HCT116 (cell line): ENCODE data around the gene RECK. TPM values are rescaled to one million over a fixed set of nuclear protein-coding genes. Genes with fewer than 3 reads are reported as not detected.

Experiments
- ATAC-seq: fragments of 200-7000 bp; cut with Tn5 transposase; 2 replicates; pipeline ENCODE4 v1.9.1; 2020; ENCODE audit warnings: mild to moderate bottlenecking, moderate library complexity
- BruUV-seq: library from RNA; stranded (reverse); fragments of 400-500 nt; replicated peaks from 2 replicates; lab custom pipeline; 2021; lab: Mats Ljungman, UMichigan
- CTCF ChIA-PET: fragments of 300-600 bp; sonication (Branson Sonifier 250); formaldehyde crosslinking; loops from one replicate; lab custom pipeline; 2021; ENCODE audit warnings: antibody characterized with exemption; lab: Charles Lee
- POLR2A ChIA-PET: fragments of 300-600, 350-600 bp; sonication (Branson Sonifier 250); formaldehyde crosslinking; loops from one replicate; lab custom pipeline; 2021; ENCODE audit warnings: antibody characterized with exemption; lab: Charles Lee
- RAD21 ChIA-PET, 2 experiments: fragments of 300-600 bp; sonication (Branson Sonifier 250); formaldehyde crosslinking; loops; one replicate each; lab custom pipeline; 2023; ENCODE audit warnings: low total read pairs in 2 of 2; ENCODE audit not compliant: uncharacterized antibody in 2 of 2, unreplicated experiment in 2 of 2, low non-redundant PET in 1 of 2; lab: Charles Lee
- DNase-seq: peaks from one replicate; pipeline ENCODE4 v3.0.0-alpha.2; 2010; ENCODE audit warnings: low read depth, low spot score
- H2AFZ ChIP-seq: fragments of 200-600 bp; shearing (Covaris generic), sonication (generic); 2 replicates; pipeline ENCODE4 v1.6.1; 2017; ENCODE audit warnings: low read depth, mixed run types, mixed read lengths, antibody characterized with exemption, low read length; ENCODE audit not compliant: poor library complexity, severe bottlenecking
- H3K27ac ChIP-seq: 2 replicates; pipeline ENCODE4 v1.5.1; 2012; ENCODE audit warnings: low read depth, low read length
- H3K27me3 ChIP-seq: fragments of 200-600 bp; sonication (generic); 2 replicates; pipeline ENCODE4 v1.6.1; 2016; ENCODE audit warnings: mixed run types, low read length, mixed read lengths; ENCODE audit not compliant: insufficient read depth
- H3K36me3 ChIP-seq, 2 experiments: fragments of 200-500 bp in 1 of 2; fragments of 200-600 bp in 1 of 2; sonication (Bioruptor generic) in 1 of 2; sonication (generic) in 1 of 2; 2 replicates each; pipeline versions ENCODE4 v1.5.1 to v1.6.1; 2014 to 2016; ENCODE audit warnings: low read length in 2 of 2, inconsistent platforms in 1 of 2, mixed read lengths in 1 of 2, mixed run types in 1 of 2; ENCODE audit not compliant: insufficient read depth in 2 of 2, control insufficient read depth in 1 of 2
- H3K4me1 ChIP-seq, 2 experiments: fragments of 200-600 bp in 1 of 2; sonication (generic) in 1 of 2; 2 replicates each; pipeline versions ENCODE4 v1.5.1 to v1.6.1; 2012 to 2017; ENCODE audit warnings: low read length in 2 of 2, inconsistent platforms in 1 of 2, mild to moderate bottlenecking in 1 of 2, mixed read lengths in 1 of 2, mixed run types in 1 of 2, moderate library complexity in 1 of 2; ENCODE audit not compliant: insufficient read depth in 2 of 2, control insufficient read depth in 1 of 2
- H3K4me2 ChIP-seq: fragments of 200-600 bp; sonication (generic); 2 replicates; pipeline ENCODE4 v1.6.1; 2017; ENCODE audit warnings: mixed run types, low read length, mixed read lengths
- H3K4me3 ChIP-seq, 2 experiments: fragments of 200-600 bp in 1 of 2; sonication (generic) in 1 of 2; replicated peaks in 1 of 2; 2 replicates each; pipeline ENCODE4 v1.5.1; 2011 to 2016; ENCODE audit warnings: low read length in 2 of 2, control low read depth in 1 of 2, low read depth in 1 of 2, mild to moderate bottlenecking in 1 of 2, mixed read lengths in 1 of 2, mixed run types in 1 of 2
- H3K79me2 ChIP-seq: fragments of 200-600 bp; sonication (generic); 2 replicates; pipeline ENCODE4 v1.6.1; 2017; ENCODE audit warnings: mild to moderate bottlenecking, mixed run types, low read length, moderate library complexity, mixed read lengths; ENCODE audit not compliant: insufficient read depth
- H3K9ac ChIP-seq: fragments of 200-600 bp; sonication (generic); 2 replicates; pipeline ENCODE4 v1.6.1; 2016; ENCODE audit warnings: low read length, mixed read lengths
- H3K9me2 ChIP-seq: fragments of 200-600 bp; sonication (generic), shearing (Covaris generic); 2 replicates; pipeline ENCODE4 v1.6.1; 2017; ENCODE audit warnings: mixed run types, mild to moderate bottlenecking, moderate library complexity; ENCODE audit not compliant: insufficient read depth
- H3K9me3 ChIP-seq, 2 experiments: fragments of 200-500 bp in 1 of 2; fragments of 200-600 bp in 1 of 2; sonication (Bioruptor generic) in 1 of 2; sonication (generic) in 1 of 2; 2 replicates each; pipeline ENCODE4 v1.6.1; 2014 to 2017; ENCODE audit warnings: low read length in 2 of 2, mixed read lengths in 2 of 2, inconsistent platforms in 1 of 2, low read depth in 1 of 2, mild to moderate bottlenecking in 1 of 2, mixed run types in 1 of 2, moderate library complexity in 1 of 2; ENCODE audit not compliant: control insufficient read depth in 1 of 2, insufficient read depth in 1 of 2
- H4K20me1 ChIP-seq: fragments of 200-600 bp; sonication (generic), shearing (Covaris generic); 2 replicates; pipeline ENCODE4 v1.6.1; 2017; ENCODE audit warnings: mixed run types, mild to moderate bottlenecking, moderate library complexity; ENCODE audit not compliant: insufficient read depth
- CBX3 ChIP-seq: IDR thresholded peaks from 2 replicates; pipeline ENCODE4 v1.6.1; 2012; ENCODE audit warnings: low read depth
- CEBPB ChIP-seq: IDR thresholded peaks from 2 replicates; pipeline ENCODE4 v1.6.1; 2012; ENCODE audit warnings: low read depth
- ELF1 ChIP-seq: IDR thresholded peaks from 2 replicates; pipeline ENCODE4 v1.6.1; 2012; ENCODE audit warnings: low read depth, borderline replicate concordance
- EZH2 ChIP-seq: fragments of 200-600 bp; sonication (generic); IDR thresholded peaks from 2 replicates; pipeline ENCODE4 v1.6.1; 2017; ENCODE audit warnings: antibody characterized with exemption, mixed run types
- EZH2phosphoT487 ChIP-seq: fragments of 200-600 bp; IDR thresholded peaks from 2 replicates; pipeline ENCODE4 v1.6.1; 2018; ENCODE audit warnings: antibody characterized with exemption, borderline replicate concordance
- FOSL1 ChIP-seq: IDR thresholded peaks from 2 replicates; pipeline ENCODE4 v1.6.1; 2012; ENCODE audit warnings: low read depth
- JUND ChIP-seq: IDR thresholded peaks from 2 replicates; pipeline ENCODE4 v1.6.1; 2012
- POLR2A ChIP-seq: IDR thresholded peaks from 2 replicates; pipeline ENCODE4 v1.7.0; 2011; ENCODE audit warnings: borderline replicate concordance; ENCODE audit not compliant: insufficient read depth, insufficient read length; ENCODE audit errors: extremely low read depth
- POLR2AphosphoS5 ChIP-seq: IDR thresholded peaks from 2 replicates; pipeline ENCODE4 v1.6.1; 2011; ENCODE audit warnings: mild to moderate bottlenecking, low read depth, low read length, moderate library complexity
- RAD21 ChIP-seq: IDR thresholded peaks from 2 replicates; pipeline ENCODE4 v1.6.1; 2012; ENCODE audit warnings: low read depth, mild to moderate bottlenecking
- TCF7L2 ChIP-seq: IDR thresholded peaks from 2 replicates; pipeline ENCODE4 v1.7.0; 2011; ENCODE audit warnings: borderline replicate concordance, inconsistent platforms; ENCODE audit not compliant: insufficient read depth, insufficient read length; ENCODE audit errors: extremely low read depth
- ZBTB33 ChIP-seq: IDR thresholded peaks from 2 replicates; pipeline ENCODE4 v1.6.1; 2011; ENCODE audit warnings: mild to moderate bottlenecking, low read length, moderate library complexity; ENCODE audit not compliant: insufficient replicate concordance; ENCODE audit errors: extremely low read depth
- ZFX ChIP-seq: fragments of 450-650 bp; IDR thresholded peaks from 2 replicates; pipeline ENCODE4 v1.6.1; 2017
- intact Hi-C: fragments of 100-400 bp; cut with micrococcal nuclease; formaldehyde crosslinking; loops from 2 replicates; pipeline ENCODE4 v1.10.0; 2022
- total RNA-seq: library from RNA; stranded (reverse); gene quantifications from one replicate; pipeline ENCODE4 v1.2.1, GENCODE V29; 2021; ENCODE audit not compliant: unreplicated experiment
- TF ChIP-seq, protein P1 (sequence below): IDR thresholded peaks from 2 replicates; pipeline ENCODE4 v1.6.1; 2012; ENCODE audit warnings: low read depth
- TF ChIP-seq, protein P2 (sequence below): IDR thresholded peaks from 2 replicates; pipeline ENCODE4 v1.6.1; 2012

RECK gene
- total RNA-seq, 1 experiment from 2014 or later: 3.8 TPM

DNA sequence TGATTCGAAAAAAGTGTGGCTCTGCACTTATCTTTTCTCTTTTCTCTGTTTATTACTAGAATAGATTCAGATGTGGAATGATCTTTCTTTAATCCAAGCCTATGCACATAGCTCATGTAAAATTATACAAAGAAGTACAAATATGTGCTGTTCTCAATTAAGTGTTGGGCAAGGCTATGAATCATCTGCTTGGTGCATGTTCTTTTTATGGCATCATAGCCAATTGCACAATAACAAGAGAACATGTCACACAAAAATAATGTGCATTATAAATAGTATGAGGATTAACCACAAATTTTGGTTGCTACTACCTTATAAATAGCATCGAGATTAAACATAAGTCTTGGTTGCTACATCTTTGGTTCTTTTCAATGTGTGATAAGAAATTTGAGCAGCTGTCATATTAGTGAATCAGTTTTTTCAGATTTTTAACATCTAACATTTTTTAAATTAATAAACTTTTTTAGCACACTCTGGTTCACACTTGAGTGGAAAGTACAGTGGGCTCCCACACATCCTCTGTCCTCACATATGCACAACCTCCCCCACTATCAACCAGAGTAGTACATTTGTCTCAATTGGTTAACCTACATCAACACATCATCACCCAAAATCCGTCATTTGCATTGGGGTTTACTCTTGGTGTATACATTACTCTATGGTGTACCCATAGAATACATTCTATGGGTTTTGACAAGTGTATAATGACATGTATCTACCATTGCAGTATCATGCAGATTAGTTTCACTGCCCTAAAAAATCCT is 6.8 kb upstream of the RECK start:
- no peak overlapping the region for H2AFZ ChIP-seq
- no peak overlapping the region for H3K9ac ChIP-seq
- no peaks in the 10 kb centered on the region; the same call in 1 of the 2 replicates for H3K9me2 ChIP-seq
- H3K4me3 ChIP-seq: no peak overlapping the region
- no peak for DNase-seq
- ChIA-PET POLR2A (no interaction called here), CTCF (no interaction called here), RAD21 (no interaction called here)
- no peaks in the 10 kb centered on the region for H3K36me3 ChIP-seq
- intact Hi-C loops: no loop called here
- TF ChIP-seq FOSL1: 0 out of 2 replicates have a peak, but pooled peaks have one; percentile 18
- no peak for TF ChIP-seq JUND
- no peak for TF ChIP-seq CBX3
- TF ChIP-seq POLR2A: no peak
- no peak for TF ChIP-seq EZH2
- no peak for TF ChIP-seq ZFX
- TF ChIP-seq CEBPB: peak; percentile 86
- no peak overlapping the region for H3K4me2 ChIP-seq
- no peaks in the 10 kb centered on the region for H3K9me3 ChIP-seq
- 0 out of 4 replicates have a peak, but pooled peaks cover 0 to 4% of the 10 kb centered on the region in 2 experiments for H3K4me1 ChIP-seq
- no peak for ATAC-seq
- H3K79me2 ChIP-seq: no peaks in the 10 kb centered on the region
- no peak overlapping the region for H3K27ac ChIP-seq
- BruUV-seq: no TSS peak
- H4K20me1 ChIP-seq: no peaks in the 10 kb centered on the region
- no peaks in the 10 kb centered on the region for H3K27me3 ChIP-seq

- Histone ChIP-seq H3K27me3 (no peaks in the 10 kb centered on the region), H3K27ac (no peak overlapping the region), H3K36me3 (no peaks in the 10 kb centered on the region), H3K9me3 (no peaks in the 10 kb centered on the region), H3K4me3 (no peak overlapping the region), H3K9me2 (no peaks in the 10 kb centered on the region; the same call in 1 of the 2 replicates), H2AFZ (no peak overlapping the region), H3K4me2 (no peak overlapping the region), H3K4me1 (0 out of 4 replicates have a peak, but pooled peaks cover 0 to 4% of the 10 kb centered on the region in 2 experiments), H3K79me2 (no peaks in the 10 kb centered on the region), H4K20me1 (no peaks in the 10 kb centered on the region), H3K9ac (no peak overlapping the region)
- ATAC-seq: no peak
- intact Hi-C loops: no loop called here
- BruUV-seq: no TSS peak
- POLR2A ChIA-PET: no interaction called here
- RAD21 ChIA-PET: no interaction called here
- CTCF ChIA-PET: no interaction called here
- DNase-seq: no peak
- TF ChIP-seq ZBTB33 (no peak), CEBPB (no peak), TCF7L2 (no peak), ELF1 (no peak), ZFX (no peak), EZH2phosphoT487 (no peak), POLR2AphosphoS5 (no peak), RAD21 (no peak)
- TF ChIP-seq, protein P1, sequence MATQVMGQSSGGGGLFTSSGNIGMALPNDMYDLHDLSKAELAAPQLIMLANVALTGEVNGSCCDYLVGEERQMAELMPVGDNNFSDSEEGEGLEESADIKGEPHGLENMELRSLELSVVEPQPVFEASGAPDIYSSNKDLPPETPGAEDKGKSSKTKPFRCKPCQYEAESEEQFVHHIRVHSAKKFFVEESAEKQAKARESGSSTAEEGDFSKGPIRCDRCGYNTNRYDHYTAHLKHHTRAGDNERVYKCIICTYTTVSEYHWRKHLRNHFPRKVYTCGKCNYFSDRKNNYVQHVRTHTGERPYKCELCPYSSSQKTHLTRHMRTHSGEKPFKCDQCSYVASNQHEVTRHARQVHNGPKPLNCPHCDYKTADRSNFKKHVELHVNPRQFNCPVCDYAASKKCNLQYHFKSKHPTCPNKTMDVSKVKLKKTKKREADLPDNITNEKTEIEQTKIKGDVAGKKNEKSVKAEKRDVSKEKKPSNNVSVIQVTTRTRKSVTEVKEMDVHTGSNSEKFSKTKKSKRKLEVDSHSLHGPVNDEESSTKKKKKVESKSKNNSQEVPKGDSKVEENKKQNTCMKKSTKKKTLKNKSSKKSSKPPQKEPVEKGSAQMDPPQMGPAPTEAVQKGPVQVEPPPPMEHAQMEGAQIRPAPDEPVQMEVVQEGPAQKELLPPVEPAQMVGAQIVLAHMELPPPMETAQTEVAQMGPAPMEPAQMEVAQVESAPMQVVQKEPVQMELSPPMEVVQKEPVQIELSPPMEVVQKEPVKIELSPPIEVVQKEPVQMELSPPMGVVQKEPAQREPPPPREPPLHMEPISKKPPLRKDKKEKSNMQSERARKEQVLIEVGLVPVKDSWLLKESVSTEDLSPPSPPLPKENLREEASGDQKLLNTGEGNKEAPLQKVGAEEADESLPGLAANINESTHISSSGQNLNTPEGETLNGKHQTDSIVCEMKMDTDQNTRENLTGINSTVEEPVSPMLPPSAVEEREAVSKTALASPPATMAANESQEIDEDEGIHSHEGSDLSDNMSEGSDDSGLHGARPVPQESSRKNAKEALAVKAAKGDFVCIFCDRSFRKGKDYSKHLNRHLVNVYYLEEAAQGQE: no peak
- TF ChIP-seq, protein P2, sequence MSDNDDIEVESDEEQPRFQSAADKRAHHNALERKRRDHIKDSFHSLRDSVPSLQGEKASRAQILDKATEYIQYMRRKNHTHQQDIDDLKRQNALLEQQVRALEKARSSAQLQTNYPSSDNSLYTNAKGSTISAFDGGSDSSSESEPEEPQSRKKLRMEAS: no peak
Observed at GRCh38 chr9:36030871-36031270, 5.8 kb upstream of the RECK start.
